Suprapubic skin (tissue), 3 donors: ENCODE measurements around the gene PLEKHO2.

Experiments used
- POLR2A ChIP-seq, 2 donors: fragments of 450-650 bp; IDR thresholded peaks; one replicate each; pipeline ENCODE4 v1.6.1; 2017; ENCODE audit warnings: antibody characterized with exemption in 2 of 2, mild to moderate bottlenecking in 2 of 2, moderate library complexity in 2 of 2
- TF ChIP-seq, protein P1 (sequence below), 2 donors: fragments of 200-600 bp in 1 of 2; fragments of 450-650 bp in 1 of 2; sonication (generic) in 1 of 2; IDR thresholded peaks; one replicate each; pipeline ENCODE4 v1.5.1; 2016 to 2019; ENCODE audit warnings: antibody characterized with exemption in 2 of 2, mild to moderate bottlenecking in 1 of 2, moderate library complexity in 1 of 2

DNA sequence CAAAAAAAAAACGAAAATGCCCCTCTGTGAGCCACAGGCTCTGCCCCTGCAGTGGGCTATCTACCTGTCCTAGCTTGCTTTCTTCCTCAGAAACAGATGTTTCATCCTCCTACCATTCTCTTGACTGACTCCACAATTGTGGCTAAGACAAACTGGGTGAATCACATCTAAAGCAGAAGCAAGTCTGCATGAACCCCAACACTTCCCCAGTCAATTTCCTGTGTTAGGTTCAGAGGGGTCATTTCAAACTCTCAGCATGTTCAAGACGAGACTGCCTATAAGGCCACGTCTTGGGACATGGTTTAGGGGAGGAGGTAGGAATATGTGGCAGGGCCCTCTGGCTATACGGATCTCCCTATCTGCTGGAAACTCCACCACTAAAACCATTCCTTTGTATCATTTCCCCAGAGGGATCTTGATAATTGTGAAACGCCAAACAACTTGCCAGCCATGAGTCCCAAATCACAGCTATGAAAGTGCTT, 41.4 kb downstream of the PLEKHO2 start:
- TF ChIP-seq POLR2A (IDR thresholded peaks at IDR 0.05) = no peak
- TF ChIP-seq, protein P1, sequence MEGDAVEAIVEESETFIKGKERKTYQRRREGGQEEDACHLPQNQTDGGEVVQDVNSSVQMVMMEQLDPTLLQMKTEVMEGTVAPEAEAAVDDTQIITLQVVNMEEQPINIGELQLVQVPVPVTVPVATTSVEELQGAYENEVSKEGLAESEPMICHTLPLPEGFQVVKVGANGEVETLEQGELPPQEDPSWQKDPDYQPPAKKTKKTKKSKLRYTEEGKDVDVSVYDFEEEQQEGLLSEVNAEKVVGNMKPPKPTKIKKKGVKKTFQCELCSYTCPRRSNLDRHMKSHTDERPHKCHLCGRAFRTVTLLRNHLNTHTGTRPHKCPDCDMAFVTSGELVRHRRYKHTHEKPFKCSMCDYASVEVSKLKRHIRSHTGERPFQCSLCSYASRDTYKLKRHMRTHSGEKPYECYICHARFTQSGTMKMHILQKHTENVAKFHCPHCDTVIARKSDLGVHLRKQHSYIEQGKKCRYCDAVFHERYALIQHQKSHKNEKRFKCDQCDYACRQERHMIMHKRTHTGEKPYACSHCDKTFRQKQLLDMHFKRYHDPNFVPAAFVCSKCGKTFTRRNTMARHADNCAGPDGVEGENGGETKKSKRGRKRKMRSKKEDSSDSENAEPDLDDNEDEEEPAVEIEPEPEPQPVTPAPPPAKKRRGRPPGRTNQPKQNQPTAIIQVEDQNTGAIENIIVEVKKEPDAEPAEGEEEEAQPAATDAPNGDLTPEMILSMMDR (IDR thresholded peaks at IDR 0.05) = no peak
